Measurements from ENCODE around the gene FOXL1.
A peak's percentile ranks its signal among the peaks of the same experiment; 100 is the strongest.

Gene FOXL1

GRCh38 chr16:86559802-86560305 lies 18.5 kb upstream of the FOXL1 start:
- Histone ChIP-seq H3K27me3 (ENCODE audit: control insufficient read depth in 1 of 2, insufficient read depth in 2 of 2, low read length in 2 of 2) (peaks cover 23 to 25% of the 10 kb centered on the region in 2 donors), H3K36me3 (ENCODE audit: control insufficient read depth in 2 of 2, insufficient read depth in 2 of 2, low read length in 2 of 2) (no peaks in the 10 kb centered on the region), H3K4me1 (ENCODE audit: control insufficient read depth, insufficient read depth, low read length) (peaks cover 17% of the 10 kb centered on the region), H3K27ac (ENCODE audit: low read length) (no peak overlapping the region), H3K9me3 (ENCODE audit: control insufficient read depth in 2 of 2, low read length in 2 of 2) (no peaks in the 10 kb centered on the region), H3K4me3 (ENCODE audit: low read length in 2 of 2) (no peak overlapping the region), H3K9ac (ENCODE audit: low read length in 2 of 2) (no peak overlapping the region)

- no peak overlapping the region for H3K27ac ChIP-seq (ENCODE audit: low read length)
- no peaks in the 10 kb centered on the region for H3K9me3 ChIP-seq (ENCODE audit: control insufficient read depth in 2 of 2, low read length in 2 of 2)
- H3K36me3 ChIP-seq (ENCODE audit: control insufficient read depth in 2 of 2, insufficient read depth in 2 of 2, low read length in 2 of 2): no peaks in the 10 kb centered on the region
- no peak overlapping the region for H3K4me3 ChIP-seq (ENCODE audit: low read length in 2 of 2)
- peaks cover 38 to 46% of the 10 kb centered on the region in 2 donors for H3K27me3 ChIP-seq (ENCODE audit: control insufficient read depth in 1 of 2, insufficient read depth in 2 of 2, low read length in 2 of 2)
- H3K4me1 ChIP-seq (ENCODE audit: control insufficient read depth, insufficient read depth, low read length): peaks cover 20% of the 10 kb centered on the region
- no peak overlapping the region for H3K9ac ChIP-seq (ENCODE audit: low read length in 2 of 2)
These were observed 16.0 kb upstream of the FOXL1 start for GRCh38 chr16:86562356-86562755.

GRCh38 chr16:86563469-86564345 lies 14.6 kb upstream of the FOXL1 start:
- H3K4me3 ChIP-seq (ENCODE audit: low read length in 2 of 2): peak overlapping the region in 1 of 2 donors; percentile 40
- peak overlapping the region in 1 of 2 donors; percentile 47 for H3K9ac ChIP-seq (ENCODE audit: low read length in 2 of 2)
- no peak overlapping the region for H3K27ac ChIP-seq (ENCODE audit: low read length)
- H3K4me1 ChIP-seq (ENCODE audit: control insufficient read depth, insufficient read depth, low read length): peaks cover 20% of the 10 kb centered on the region
- H3K9me3 ChIP-seq (ENCODE audit: control insufficient read depth in 2 of 2, low read length in 2 of 2): no peaks in the 10 kb centered on the region
- peaks cover 42 to 54% of the 10 kb centered on the region in 2 donors for H3K27me3 ChIP-seq (ENCODE audit: control insufficient read depth in 1 of 2, insufficient read depth in 2 of 2, low read length in 2 of 2)
- H3K36me3 ChIP-seq (ENCODE audit: control insufficient read depth in 2 of 2, insufficient read depth in 2 of 2, low read length in 2 of 2): no peaks in the 10 kb centered on the region

- Histone ChIP-seq H3K4me3 (ENCODE audit: low read length in 2 of 2) (no peak overlapping the region), H3K4me1 (ENCODE audit: control insufficient read depth, insufficient read depth, low read length) (peaks cover 20% of the 10 kb centered on the region), H3K27ac (ENCODE audit: low read length) (no peak overlapping the region), H3K9ac (ENCODE audit: low read length in 2 of 2) (no peak overlapping the region), H3K27me3 (ENCODE audit: control insufficient read depth in 1 of 2, insufficient read depth in 2 of 2, low read length in 2 of 2) (peaks cover 49 to 65% of the 10 kb centered on the region in 2 donors), H3K9me3 (ENCODE audit: control insufficient read depth in 2 of 2, low read length in 2 of 2) (no peaks in the 10 kb centered on the region), H3K36me3 (ENCODE audit: control insufficient read depth in 2 of 2, insufficient read depth in 2 of 2, low read length in 2 of 2) (no peaks in the 10 kb centered on the region)
These were observed 13.1 kb upstream of the FOXL1 start for GRCh38 chr16:86565181-86565631.

- Histone ChIP-seq H3K27me3 (ENCODE audit: control insufficient read depth in 1 of 2, insufficient read depth in 2 of 2, low read length in 2 of 2) (peaks cover 51 to 67% of the 10 kb centered on the region in 2 donors), H3K27ac (ENCODE audit: low read length) (no peak overlapping the region), H3K9ac (ENCODE audit: low read length in 2 of 2) (no peak overlapping the region), H3K4me1 (ENCODE audit: control insufficient read depth, insufficient read depth, low read length) (peaks cover 20% of the 10 kb centered on the region), H3K9me3 (ENCODE audit: control insufficient read depth in 2 of 2, low read length in 2 of 2) (no peaks in the 10 kb centered on the region), H3K36me3 (ENCODE audit: control insufficient read depth in 2 of 2, insufficient read depth in 2 of 2, low read length in 2 of 2) (no peaks in the 10 kb centered on the region), H3K4me3 (ENCODE audit: low read length in 2 of 2) (no peak overlapping the region)
These were observed 12.5 kb upstream of the FOXL1 start for GRCh38 chr16:86565644-86566511.

- Histone ChIP-seq H3K9ac (ENCODE audit: low read length in 2 of 2) (no peak within 1 kb of the TSS), H3K4me1 (ENCODE audit: control insufficient read depth, insufficient read depth, low read length) (peaks cover 20% of the 10 kb centered on the region), H3K4me3 (ENCODE audit: low read length in 2 of 2) (peak within 1 kb of the TSS in 1 of 2 donors; percentile 55), H3K27ac (ENCODE audit: low read length) (no peak within 1 kb of the TSS), H3K36me3 (ENCODE audit: control insufficient read depth in 2 of 2, insufficient read depth in 2 of 2, low read length in 2 of 2) (no peaks in the 10 kb centered on the region), H3K27me3 (ENCODE audit: control insufficient read depth in 1 of 2, insufficient read depth in 2 of 2, low read length in 2 of 2) (peaks cover 52 to 69% of the 10 kb centered on the region in 2 donors), H3K9me3 (ENCODE audit: control insufficient read depth in 2 of 2, low read length in 2 of 2) (no peaks in the 10 kb centered on the region)
These were observed 11.8 kb upstream of the FOXL1 start, which contains the start of gene FOXC2 for GRCh38 chr16:86566601-86566965. FOXC2 (plus strand) TSS chr16:86566829; CDS start chr16:86567336, 507 bp downstream.

GRCh38 chr16:86566966-86567700 lies 11.2 kb upstream of the FOXL1 start:
- H3K27me3 ChIP-seq (ENCODE audit: control insufficient read depth in 1 of 2, insufficient read depth in 2 of 2, low read length in 2 of 2): peaks cover 55 to 75% of the 10 kb centered on the region in 2 donors

GRCh38 chr16:86567701-86568581 lies 10.4 kb upstream of the FOXL1 start:
- Histone ChIP-seq H3K9me3 (ENCODE audit: control insufficient read depth in 2 of 2, low read length in 2 of 2) (no peaks in the 10 kb centered on the region), H3K36me3 (ENCODE audit: control insufficient read depth in 2 of 2, insufficient read depth in 2 of 2, low read length in 2 of 2) (no peaks in the 10 kb centered on the region), H3K27ac (ENCODE audit: low read length) (no peak overlapping the region), H3K4me1 (ENCODE audit: control insufficient read depth, insufficient read depth, low read length) (peaks cover 20% of the 10 kb centered on the region), H3K4me3 (ENCODE audit: low read length in 2 of 2) (peak overlapping the region in 1 of 2 donors; percentile 22), H3K9ac (ENCODE audit: low read length in 2 of 2) (no peak overlapping the region), H3K27me3 (ENCODE audit: control insufficient read depth in 1 of 2, insufficient read depth in 2 of 2, low read length in 2 of 2) (peaks cover 62 to 82% of the 10 kb centered on the region in 2 donors)

More at GRCh38 chr16:86566966-86567700, 11.2 kb upstream of the FOXL1 start:
- Histone ChIP-seq H3K27ac (ENCODE audit: low read length) (no peak overlapping the region), H3K9me3 (ENCODE audit: control insufficient read depth in 2 of 2, low read length in 2 of 2) (no peaks in the 10 kb centered on the region), H3K4me3 (ENCODE audit: low read length in 2 of 2) (peak overlapping the region in 1 of 2 donors; percentile 55), H3K9ac (ENCODE audit: low read length in 2 of 2) (no peak overlapping the region), H3K36me3 (ENCODE audit: control insufficient read depth in 2 of 2, insufficient read depth in 2 of 2, low read length in 2 of 2) (no peaks in the 10 kb centered on the region), H3K4me1 (ENCODE audit: control insufficient read depth, insufficient read depth, low read length) (peaks cover 20% of the 10 kb centered on the region)

- Histone ChIP-seq H3K4me3 (ENCODE audit: low read length in 2 of 2) (peak overlapping the region in 1 of 2 donors; percentile 40), H3K4me1 (ENCODE audit: control insufficient read depth, insufficient read depth, low read length) (peaks cover 14% of the 10 kb centered on the region), H3K27me3 (ENCODE audit: control insufficient read depth in 1 of 2, insufficient read depth in 2 of 2, low read length in 2 of 2) (peaks cover 70 to 86% of the 10 kb centered on the region in 2 donors), H3K9me3 (ENCODE audit: control insufficient read depth in 2 of 2, low read length in 2 of 2) (no peaks in the 10 kb centered on the region), H3K27ac (ENCODE audit: low read length) (no peak overlapping the region), H3K9ac (ENCODE audit: low read length in 2 of 2) (no peak overlapping the region), H3K36me3 (ENCODE audit: control insufficient read depth in 2 of 2, insufficient read depth in 2 of 2, low read length in 2 of 2) (no peaks in the 10 kb centered on the region)
These were observed 9.4 kb upstream of the FOXL1 start for GRCh38 chr16:86568677-86569623.
